HG03460 (cell line): Measurements from ENCODE around the gene PIGB.
A peak's percentile ranks its signal among the peaks of the same experiment; 100 is the strongest.
"Not testable (repeated sequence)": the region's sequence is repeated elsewhere in the genome, so short reads cannot be mapped to it uniquely, and the experiment has no call there.

Experiments
- ATAC-seq: cut with Tn5 transposase; IDR thresholded peaks from one replicate; pipeline ENCODE4 v1.9.1; 2021; ENCODE audit not compliant: unreplicated experiment

Gene PIGB

DNA sequence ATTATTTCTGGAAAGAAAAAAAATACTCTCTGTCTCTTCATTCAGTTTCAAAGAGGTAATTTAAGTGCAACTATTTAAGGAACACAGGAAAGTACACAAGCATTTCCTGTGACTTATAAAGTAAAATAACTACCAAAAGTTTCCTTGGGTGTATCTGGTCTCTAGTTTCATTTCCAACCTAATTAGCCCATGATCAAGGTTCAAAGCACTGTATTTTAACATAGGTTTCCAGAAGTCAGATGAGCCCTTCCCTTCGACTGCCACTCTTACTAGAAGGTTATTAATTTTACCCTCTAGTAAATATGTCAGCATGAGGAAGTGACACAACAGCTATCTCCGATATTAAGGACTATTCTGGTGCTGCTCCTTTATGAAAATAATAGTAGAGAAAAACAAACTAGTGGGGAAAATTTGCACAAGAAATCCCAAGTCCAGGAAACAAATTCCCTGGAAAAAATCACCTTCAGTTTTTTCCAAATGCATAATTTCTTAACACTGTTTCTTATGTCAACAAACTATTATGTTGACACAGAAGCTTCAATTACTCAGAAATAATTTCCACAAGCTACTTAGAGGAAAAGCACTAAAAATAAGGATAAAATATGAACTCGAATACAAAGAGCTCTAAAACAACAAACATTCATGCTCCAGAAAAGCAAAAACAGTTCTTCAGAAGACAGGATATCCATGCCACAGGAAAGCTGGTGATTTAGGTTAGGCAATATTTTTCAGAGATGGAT is 53.8 kb downstream of the PIGB start:
- no peak for ATAC-seq

DNA sequence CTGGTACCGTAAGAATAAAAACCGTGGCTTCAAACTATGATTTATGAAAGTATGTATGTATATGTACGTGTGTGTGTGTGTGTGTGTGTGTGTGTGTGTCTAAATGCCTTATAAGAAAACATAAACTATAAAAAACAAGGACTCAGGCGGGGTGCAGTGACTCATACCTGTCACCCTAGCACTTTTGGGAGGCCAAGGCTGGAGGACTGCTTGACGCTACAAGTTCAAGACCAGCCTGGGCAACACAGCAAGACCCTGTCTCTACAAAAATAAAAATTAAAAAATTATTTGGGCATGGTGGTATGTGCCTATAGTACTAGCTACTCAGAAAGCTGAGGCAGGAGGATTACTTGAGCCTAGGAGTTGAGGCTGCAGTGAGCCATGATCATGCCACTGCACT is 60.1 kb downstream of the PIGB start:
- no peak for ATAC-seq

DNA sequence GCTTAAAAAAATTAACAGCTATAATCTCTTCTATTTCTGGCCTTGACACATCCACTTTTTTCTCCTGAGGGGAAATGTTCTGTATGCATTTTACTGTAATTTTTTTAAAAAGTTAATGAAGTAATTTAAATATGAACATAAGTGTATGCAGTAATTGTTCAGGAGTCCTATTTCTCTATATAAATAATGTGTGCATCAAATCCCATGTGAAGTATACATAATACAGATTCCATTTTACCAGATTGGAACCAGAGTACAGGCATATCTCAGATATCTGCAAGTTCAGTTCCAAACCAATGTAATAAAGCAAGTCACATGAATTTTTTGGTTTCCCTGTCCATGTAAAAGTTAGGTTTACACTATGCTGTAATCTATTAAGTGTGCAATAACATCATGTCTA is 62.6 kb downstream of the PIGB start:
- no peak for ATAC-seq

- ATAC-seq: no peak
Observed at GRCh38 chr15:55383687-55384086, 64.7 kb downstream of the PIGB start.

DNA sequence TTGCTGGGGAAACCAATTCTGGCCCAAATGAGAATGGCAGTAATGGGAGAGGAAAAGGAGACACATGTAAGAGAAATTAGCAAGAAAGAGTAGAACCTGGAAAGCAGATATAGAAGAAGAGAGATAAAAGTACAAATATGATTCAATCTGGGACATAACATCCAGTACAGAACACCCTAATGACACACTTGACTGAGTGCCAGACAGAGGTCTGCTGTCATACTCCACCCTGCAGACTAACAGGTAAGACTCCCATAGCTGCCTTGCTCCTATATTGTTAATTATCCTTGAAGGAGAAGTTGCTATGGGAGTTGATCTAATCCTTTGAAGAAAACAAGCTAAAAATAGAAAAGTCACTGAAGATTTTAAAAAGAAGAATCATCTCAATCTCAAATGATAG is 68.0 kb downstream of the PIGB start:
- ATAC-seq: no peak

GRCh38 chr15:55389264-55389607 is 70.2 kb downstream of the PIGB start:
- no peak for ATAC-seq

DNA sequence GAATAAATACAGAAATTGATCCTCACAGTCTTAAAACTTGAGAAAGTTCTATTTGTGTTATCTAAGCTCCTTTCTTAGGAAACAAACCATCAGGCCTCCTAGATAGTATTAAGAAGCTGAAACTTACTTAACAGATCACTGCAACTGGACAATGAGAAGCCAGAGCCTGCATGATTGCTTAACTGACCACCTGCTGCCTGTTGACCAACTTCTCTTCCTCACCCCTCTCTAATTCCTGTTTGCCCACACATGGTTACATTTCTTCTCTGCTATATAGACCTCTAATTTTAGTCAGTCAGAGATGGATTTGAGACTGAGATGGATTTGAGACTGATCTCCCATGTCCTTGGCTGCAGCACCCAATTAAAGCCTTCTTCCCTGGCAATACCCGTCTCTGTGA is 75.7 kb downstream of the PIGB start:
- no peak for ATAC-seq

GRCh38 chr15:55398243-55398642 is 79.2 kb downstream of the PIGB start:
- no peak for ATAC-seq

GRCh38 chr15:55400050-55400449 is 81.0 kb downstream of the PIGB start:
- ATAC-seq: not testable (repeated sequence)

DNA sequence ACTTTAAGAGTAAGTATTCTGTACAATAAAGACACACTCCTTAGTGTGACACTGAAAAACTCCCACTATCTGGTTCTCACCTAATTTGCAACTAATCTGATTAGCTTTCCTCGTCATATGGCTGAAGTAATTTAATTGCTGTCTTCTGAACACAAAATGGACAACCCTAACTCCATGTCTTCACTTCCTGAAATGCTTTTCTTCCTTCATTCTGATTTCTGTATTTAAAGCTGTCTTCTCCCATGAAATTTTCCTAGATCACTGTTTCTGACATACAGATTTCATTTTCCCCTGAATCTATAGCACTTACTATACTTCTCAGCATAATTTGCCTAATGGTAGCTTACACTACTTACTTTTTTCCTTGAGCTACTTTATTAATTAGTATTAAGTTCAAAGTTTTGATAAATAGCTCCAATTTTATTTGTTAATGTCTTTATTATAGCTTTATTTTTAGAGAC is 82.8 kb downstream of the PIGB start:
- ATAC-seq: no peak

GRCh38 chr15:55402707-55403106 is 83.7 kb downstream of the PIGB start:
- ATAC-seq: peak; percentile 35

- no peak for ATAC-seq
Observed at GRCh38 chr15:55403531-55403930, 84.5 kb downstream of the PIGB start.
